GM08714 (cell line): Measurements from ENCODE around the gene LIN28A.

Experiments used
- H3K4me3 ChIP-seq: fragments of 200-500 bp; sonication (Bioruptor generic); 2 replicates; pipeline ENCODE4 v1.5.1; 2014; ENCODE audit warnings: mild to moderate bottlenecking, low read length, inconsistent platforms
- ZNF274 ChIP-seq: IDR thresholded peaks from 2 replicates; pipeline ENCODE4 v1.6.1; 2012; ENCODE audit warnings: mild to moderate bottlenecking, low read depth, low read length

LIN28A gene

DNA sequence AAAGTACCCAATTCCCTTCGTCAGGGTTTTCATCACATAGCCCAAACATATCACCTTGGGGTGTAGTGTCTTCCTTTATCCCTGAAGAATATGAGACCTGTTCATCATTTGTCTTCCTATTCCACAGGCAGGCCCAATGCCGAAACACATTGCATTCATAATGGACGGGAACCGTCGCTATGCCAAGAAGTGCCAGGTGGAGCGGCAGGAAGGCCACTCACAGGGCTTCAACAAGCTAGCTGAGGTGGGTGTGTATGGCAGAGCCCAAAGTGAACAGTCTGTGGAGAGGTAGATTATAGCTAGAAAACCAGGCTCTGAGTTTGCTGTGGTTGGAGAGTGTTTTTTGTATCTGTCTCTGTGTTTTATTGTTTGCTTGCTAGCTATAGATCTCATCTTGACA lies 27.4 kb downstream of the LIN28A start:
- TF ChIP-seq ZNF274, result no peak
- H3K4me3 ChIP-seq, result no peak overlapping the region

DNA sequence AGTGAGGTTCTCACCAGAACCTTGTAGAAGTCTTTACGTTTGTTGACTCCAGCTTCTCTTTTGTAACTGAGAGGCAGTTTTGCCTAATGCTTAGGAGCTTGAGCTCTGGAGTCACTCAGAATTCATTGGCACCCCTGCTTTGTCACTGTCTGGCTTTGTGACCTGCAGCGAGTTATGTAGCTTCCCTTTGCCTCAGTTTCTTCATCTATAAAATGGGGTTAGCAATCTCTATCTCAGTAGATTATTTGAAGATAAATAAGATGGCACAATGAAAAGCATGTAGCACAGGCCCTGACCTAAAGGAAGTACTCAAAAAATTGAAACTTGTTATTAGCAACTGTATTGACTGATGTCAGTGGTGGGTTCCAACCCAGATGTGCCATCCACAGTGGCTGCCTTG lies 29.6 kb downstream of the LIN28A start:
- no peak for TF ChIP-seq ZNF274
- no peak overlapping the region for H3K4me3 ChIP-seq

DNA sequence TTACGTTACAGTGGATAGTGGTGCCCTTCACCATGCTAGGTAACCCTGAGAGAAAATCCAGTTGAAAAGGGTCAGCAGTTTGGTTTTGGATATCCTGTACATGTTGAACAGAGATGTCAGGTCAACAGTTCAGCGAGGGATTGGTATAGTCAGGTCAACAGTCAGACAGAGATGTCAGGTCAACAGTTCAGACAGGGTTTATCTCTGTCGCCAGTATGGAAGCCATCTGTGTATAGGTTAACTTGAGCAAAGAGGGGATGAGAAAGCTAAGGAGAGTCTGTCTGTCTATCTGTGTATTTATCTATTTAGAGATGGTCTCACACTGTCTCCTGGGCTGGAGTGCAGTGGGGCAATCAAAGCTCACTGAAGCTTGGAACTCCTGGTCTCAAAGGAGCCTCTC lies 39.3 kb downstream of the LIN28A start:
- no peak for TF ChIP-seq ZNF274
- no peak overlapping the region for H3K4me3 ChIP-seq

DNA sequence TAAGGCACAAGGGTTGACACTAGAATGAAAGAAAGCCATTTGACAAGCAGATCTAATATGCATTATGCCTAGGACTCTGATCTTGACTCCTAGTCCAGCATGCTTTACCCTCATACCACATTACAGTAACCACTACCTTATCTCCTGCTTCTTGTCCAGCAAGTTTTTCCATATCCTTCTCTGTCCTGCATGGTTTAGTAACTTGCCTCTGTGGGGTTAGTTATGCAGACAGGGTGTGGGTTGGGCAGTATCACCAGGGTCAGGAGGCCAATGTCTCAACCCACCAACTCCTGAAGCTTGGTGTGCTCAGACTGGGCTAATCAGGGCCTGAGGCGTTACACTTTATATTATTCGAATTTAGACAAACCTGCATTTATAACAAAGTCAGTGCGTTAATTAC lies 40.3 kb downstream of the LIN28A start:
- no peak overlapping the region for H3K4me3 ChIP-seq
- TF ChIP-seq ZNF274, result no peak

DNA sequence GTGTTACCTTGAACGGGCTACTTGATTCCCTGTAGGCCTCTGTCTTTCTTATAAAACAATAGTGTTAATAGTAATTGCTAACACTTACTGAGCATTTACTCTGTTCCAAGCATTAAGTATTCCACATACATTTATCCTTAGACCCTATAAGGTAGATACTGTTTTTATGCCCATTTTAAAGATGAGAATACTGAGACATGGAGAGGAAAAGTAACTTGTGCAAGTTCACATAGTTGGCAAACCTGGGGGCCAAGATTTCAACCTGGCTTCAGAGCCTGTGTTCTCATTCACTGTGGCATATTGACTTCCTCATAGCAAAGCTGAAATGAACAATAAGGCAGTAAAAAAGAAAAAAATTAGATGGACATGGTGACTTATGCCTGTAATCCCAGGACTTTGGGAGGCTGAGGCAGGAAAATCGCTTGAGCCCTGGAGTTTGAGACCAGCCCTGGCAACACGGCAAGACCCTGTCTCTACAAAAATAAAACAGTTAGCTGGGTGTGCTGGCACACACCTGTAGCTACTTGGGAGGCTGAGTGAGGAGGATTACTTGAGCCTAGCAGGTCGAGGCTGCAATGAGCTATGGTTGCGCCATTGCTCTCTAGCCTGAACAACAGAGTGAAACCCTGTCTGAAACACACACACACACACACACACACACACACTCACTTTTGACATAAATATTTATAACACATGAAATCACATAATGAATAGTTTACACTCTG lies 42.0 kb downstream of the LIN28A start:
- no peak overlapping the region for H3K4me3 ChIP-seq
- no peak for TF ChIP-seq ZNF274

DNA sequence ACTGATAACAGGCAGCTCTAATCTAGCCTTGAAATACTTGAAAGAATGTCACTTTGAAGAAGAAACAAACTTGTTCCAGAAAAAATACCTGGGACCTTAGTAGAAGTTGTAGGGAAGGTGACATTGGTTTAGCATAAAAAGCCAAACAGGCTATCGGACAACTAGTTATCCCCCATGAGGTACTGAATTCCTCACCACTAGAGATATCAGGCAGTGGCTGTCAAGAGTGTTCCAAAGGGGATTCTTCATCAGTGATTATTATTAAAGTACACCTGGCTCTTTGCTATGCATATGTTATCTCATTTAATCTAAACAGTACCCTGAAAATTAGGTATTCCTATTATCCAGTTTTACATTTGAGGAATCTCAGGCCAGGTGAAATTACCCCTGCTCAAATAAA lies 48.5 kb downstream of the LIN28A start:
- no peak for TF ChIP-seq ZNF274
- H3K4me3 ChIP-seq, result no peak overlapping the region

DNA sequence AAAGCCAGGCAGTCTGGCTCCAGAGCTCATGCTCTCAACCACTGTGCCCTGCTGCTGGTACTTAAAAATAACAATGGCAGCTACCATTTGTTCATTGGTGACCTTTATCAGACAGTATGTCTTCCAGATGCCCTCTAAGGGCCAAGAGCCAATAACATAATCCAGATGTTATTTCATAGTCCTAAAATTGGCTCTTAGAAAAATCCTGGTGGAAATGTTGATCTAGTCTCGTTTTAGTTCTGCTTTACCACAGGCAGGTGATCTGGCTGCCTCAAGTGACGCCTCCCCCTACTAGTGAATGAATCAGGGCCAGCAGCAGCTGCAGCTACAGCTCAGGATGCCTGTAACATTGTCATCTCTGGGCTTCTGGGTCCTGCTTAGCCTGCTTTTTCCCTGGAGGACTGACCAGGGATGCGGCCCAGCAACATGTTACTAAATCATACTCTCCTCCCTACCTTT lies 49.0 kb downstream of the LIN28A start:
- TF ChIP-seq ZNF274, result no peak
- no peak overlapping the region for H3K4me3 ChIP-seq

DNA sequence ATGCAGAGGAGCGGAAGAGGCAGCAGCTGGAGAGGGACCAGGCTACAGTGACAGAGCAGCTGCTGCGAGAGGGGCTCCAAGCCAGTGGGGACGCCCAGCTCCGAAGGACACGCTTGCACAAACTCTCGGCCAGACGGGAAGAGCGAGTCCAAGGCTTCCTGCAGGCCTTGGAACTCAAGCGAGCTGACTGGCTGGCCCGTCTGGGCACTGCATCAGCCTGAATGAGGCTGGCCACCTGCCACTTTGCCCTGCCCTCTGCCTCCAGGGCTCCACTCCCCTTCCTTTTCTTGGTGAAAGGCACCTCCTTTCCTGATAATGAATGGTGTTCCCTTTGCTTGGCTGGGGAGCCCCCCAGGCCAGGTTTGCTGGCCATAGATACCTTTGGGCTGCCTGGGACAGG lies 58.3 kb downstream of the LIN28A start:
- TF ChIP-seq ZNF274, result no peak
- no peak overlapping the region for H3K4me3 ChIP-seq

DNA sequence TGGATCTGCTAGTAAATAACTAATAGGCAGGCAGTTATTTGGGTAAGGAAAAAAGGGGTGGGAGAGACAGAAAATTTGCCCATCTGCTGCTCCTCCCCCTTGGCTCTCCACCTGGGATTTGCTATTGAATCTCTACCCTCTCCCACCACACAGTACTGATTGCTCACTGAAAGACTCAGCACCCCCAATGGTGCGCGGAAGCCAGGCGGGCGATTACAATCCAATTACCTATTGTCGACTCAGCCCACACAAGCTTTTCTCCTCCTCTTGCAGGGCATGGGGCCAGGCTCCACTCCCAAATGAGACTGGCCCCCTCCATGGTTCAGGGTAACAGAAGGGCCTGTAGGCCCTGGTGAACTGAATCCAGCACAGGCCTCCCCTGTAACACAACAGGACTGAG lies 58.9 kb downstream of the LIN28A start:
- no peak for TF ChIP-seq ZNF274
- H3K4me3 ChIP-seq, result no peak overlapping the region

DNA sequence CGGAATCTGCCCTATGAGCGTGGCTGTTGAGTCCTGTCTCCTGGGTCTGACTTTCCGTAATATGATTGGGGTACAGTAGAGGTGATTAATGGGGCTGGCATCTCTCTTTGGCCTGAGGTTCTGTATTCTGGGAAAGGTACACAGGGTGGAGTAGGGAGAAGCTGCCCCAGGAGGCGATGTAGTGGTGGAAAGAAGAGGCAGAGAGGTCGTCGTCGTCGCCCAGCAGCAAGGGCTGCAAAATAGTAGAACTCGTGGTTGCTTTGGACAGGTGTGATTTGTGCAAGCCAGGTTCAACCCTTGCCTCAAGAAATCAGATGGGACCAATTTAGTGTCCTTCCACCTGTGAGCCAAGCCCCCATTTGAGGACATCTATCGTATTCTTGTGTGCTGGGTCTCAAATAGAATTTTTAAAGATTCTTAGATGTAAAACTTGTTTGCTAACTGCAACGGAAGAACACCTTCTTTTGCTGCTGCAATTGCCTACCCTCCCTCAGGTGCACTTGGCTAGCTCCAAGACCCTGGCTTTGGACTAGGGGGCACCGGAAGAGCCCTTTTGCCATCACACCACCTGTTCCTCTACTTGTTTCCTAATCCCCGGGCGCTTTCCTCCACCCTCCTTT lies 60.4 kb downstream of the LIN28A start:
- peak overlapping the region; percentile 93; the same call in 1 of the 2 replicates for H3K4me3 ChIP-seq
- TF ChIP-seq ZNF274, result no peak

DNA sequence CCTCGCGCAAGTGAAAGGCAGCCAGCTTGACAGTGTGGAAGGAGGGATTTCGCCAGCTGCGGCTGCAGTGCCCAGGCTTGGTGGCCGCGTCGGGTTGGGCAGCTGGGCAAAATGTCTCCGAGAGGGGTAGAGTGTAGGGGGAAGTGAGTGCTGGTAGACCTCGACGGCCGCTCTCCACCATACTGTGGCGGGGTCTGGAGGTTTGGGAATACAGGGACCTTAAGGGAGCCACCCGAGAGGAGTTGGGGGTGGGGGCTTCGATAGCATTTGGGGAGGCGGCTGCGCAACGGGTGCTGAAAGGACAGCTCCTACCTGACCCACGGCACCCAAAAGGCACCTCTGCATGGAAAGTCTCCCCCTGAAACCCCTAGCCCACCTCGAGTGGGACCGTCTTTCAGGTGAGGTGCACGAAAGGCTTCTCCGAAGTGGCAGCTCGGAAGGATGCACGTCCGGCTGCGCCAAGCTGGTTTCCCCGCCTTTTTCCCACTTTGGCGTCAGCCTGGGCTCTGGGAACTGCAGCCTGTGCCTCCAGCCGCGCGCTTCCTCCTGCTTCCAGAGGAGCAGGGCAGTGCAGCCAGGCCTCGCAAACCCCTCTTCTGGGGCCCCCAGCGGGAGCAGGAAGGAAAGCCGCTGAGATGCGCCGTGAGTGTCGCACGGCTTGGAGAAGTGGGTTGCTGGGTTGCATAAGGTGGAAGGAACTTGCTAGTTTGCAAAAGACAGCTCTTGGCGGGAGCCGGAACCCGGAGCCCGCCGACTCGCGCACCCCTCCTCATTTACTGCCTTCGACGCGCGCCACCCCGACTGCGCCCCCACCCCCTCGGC lies 61.1 kb downstream of the LIN28A start:
- no peak for TF ChIP-seq ZNF274
- H3K4me3 ChIP-seq, result peak overlapping the region; percentile 93; the same call in 1 of the 2 replicates

DNA sequence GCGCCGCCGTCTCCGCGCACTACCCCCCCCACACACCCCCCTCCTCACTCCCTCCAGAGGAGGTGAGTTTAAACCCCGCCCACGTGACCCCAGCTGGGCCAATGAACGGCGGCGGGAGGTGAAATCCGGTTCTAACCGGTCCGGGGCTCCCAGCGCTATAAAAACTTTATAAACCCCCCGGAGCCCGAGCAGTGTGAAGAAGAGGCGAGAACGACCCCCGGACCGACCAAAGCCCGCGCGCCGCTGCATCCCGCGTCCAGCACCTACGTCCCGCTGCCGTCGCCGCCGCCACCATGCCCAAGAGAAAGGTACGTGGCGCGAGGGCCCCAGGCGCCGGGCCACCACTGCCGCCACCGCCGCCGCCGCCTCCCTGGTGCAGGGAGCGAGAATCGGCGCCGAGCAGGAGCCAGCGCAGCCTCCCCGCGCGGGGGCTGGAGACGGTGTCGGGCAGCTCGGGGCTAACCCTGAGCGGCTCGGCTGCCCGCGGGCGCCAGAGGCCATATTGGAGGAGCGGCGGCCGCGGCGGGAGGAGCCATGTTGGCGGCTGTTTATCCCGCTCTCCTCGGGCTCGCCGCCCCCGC lies 61.8 kb downstream of the LIN28A start, which contains the start of gene HMGN2:
TSS of gene HMGN2 (plus strand) at position 121 of the 581 bp plus-strand sequence. CDS start at position 294, 173 bp downstream.
- peak within 1 kb of the TSS; percentile 95 for H3K4me3 ChIP-seq
- TF ChIP-seq ZNF274, result no peak

DNA sequence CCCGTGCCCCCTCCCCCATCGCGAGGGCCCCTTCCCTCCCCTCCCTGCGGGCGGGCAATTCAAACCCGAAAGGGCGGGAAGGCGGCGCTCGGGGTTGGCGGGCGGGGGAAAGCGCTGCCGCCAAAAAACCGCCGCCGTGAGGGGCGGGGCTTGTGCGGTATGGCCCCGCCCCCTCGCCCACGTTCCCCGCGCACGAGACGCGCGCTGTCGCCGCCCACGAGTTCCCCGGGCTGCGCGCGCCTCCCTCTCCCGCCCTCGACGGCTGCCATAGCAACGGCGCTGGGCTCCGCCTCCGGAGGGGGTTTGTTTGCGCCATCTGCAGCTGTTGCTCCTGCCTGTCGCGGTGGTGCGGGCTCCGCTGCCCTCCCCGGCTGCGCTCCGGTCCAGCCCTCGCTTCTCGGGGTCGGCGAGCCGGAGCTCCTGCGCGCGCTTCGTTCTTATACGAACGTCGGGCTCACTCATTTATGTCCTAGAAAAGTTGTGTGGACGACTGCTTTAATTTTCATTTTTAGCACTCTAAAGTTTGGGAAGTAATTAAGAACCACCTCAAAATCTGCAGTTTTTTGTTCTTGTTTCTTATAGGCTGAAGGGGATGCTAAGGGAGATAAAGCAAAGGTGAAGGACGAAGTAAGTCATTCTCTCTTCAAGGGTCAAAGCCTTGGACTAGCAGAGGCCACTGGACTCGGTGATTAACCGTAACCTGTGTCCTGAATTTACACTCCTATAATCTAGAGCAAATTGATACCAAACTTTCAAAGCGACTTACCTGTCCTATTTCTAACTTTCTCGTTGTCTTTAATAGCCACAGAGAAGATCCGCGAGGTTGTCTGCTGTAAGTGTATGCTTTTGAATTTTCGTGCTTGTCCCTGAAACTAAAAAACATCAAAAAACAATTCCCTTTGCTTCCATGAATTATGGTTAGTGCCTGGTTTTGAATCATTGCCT lies 62.6 kb downstream of the LIN28A start:
- TF ChIP-seq ZNF274, result no peak

More for the DNA sequence above, 62.6 kb downstream of the LIN28A start:
- H3K4me3 ChIP-seq, result peak overlapping the region; percentile 95
